Fibroblast of peridontal ligament (primary cell): Measurements from ENCODE around the gene MPLKIP.
"Not testable (repeated sequence)": the region's sequence is repeated elsewhere in the genome, so short reads cannot be mapped to it uniquely, and the experiment has no call there.

ENCODE experiments used
- DNase-seq: peaks from one replicate; pipeline ENCODE4 v3.0.0-alpha.2; 2010; ENCODE audit errors: extremely low read depth

The MPLKIP gene

DNA sequence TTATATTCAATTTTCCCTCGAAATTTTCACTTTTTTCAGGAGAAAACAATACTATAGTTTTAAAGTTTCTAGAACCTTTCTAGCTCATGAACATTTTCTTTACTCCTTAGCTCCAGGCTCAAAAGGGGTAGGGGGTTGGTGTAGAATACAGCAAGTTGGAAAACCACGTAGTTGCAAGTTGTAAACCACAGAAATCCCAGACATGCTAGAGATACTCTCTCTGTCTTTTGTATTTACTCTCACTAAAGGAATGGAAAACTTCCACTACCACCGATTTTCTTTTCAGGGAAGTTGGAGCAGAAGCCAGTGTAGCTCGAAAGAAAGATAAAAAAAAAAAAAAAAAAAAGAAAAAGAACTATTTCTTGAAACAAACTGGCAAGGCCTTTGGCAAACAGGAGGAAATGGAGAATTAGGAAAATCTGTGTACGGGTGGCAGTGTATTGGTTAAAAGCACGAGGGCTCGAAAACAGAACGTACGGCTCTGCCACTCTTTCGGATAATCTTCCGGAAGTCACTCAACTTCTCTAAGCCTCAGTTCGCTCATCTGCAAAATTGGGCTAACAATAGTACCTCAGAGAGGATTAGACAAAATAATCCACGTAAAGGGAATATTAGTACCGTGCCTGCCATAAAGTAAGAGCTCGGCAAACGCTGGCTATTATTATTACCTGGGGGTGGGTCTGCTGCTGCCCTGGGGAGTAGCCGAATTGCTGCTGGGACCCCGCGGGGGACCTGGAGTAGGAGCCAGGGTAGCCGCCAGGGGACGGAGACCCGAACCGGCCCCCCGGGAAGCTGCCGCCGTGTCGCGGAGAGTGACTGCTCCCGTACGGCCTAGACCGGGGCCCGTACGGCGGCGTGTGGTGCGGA, 628 bp downstream of the MPLKIP start:
- DNase-seq: peak; percentile 29

DNA sequence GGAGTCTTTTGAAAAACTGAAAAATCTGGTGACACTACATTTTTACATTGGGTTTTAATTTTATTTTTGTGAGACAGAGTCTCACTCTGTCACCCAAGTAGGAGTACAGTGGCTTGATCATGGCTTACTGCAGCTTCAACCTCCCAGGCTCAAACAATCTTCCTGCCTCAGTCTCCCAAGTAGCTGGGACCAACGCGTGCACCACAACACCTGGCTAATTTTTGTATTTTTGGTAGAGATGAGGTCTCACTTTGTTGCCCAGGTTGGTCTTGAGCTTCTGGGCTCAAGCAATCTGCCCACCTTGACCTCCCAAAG, 11.5 kb downstream of the MPLKIP start:
- DNase-seq: no peak

DNA sequence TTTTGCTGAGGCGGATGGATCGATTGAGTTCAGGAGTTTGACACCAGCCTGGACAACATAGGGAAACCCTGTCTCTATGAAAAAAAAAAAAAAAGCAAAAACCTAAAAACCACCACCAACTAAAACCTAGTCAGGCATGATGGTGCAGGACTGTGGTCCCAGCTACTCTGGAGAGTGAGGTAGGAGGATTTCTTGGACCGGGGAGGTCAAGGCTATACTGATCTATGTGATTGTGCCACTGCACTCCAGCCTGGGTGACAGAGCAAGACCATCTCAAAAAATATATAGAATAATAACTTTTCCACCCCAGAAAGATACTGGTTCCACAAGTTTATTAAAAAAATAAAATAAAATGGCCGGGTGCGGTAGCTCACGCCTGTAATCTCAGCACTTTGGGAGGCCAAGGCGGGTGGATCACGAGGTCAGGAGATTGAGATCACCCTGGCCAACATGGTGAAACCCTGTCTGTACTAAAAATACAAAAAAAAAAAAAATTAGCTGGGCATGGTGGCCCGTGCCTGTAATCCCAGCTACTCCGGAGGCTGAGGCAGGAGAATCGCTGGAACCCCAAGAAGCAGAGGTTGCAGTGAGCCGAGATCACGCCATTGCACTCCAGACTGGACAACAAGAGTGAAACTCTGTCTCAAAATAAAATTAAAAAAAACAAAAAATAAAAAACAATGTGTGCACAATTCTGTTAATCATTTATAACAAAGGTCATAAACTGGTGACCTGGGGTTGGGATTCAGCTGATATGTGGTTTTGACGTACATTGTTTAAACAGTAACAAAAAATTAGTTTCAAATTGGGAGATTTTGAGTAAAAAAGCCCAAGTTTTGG, 12.1 kb downstream of the MPLKIP start:
- DNase-seq: not testable (repeated sequence)

DNA sequence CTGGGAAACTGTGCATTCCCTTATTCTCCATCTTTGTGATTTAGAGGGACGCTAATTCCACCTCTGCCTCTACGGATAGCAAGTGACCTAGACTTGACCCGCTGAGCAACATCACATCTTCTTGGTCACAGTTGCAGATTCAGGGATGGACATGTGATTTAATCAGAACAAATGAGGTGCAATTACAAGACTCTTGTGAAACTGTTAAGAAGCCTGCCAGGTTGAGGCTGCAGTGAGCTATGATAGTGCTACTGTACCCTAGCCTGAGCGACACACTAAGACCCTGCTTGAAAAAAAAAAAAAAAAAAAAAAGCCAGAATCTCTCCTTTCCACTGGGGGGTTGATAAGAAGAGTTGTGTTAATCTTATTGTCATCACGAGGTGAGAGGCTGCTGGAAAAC, 14.4 kb downstream of the MPLKIP start:
- no peak for DNase-seq

DNA sequence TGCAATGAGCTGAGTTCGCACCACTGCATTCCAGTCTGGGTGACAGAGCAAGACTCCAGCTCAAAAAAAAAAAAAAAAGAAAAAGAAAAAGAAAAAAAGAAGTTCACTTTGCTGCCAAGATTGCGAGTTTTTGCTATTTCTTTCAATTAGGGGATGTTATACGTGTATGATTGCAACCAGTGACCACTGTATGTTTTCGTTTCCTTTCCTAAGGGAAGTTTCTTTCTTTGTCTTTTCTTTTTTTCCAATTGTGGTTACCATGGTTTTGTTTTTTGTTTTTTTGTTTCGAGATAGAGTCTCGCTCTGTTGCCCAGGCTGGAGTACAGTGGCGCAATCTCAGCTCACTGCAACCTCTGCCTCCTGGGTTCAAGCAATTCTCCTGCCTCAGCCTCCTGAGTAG, 16.2 kb downstream of the MPLKIP start:
- peak; percentile 5 for DNase-seq

DNA sequence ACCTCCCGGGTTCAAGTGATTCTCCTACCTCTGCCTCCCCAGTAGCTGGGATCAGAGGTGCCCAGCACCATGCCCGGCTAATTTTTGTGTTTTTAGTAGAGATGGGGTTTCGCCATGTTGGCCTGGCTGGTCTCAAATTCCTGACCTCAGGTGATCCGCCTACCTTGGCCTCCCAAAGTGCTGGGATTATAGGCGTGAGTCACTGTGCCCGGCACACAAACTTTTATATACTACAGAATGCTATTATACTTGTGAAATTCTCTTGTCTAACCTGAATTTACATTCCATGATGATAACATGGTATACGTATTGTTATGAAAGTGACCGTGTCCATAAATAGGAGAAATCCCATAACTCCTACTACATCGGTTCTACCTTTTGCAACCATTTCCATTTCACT, 17.2 kb downstream of the MPLKIP start:
- not testable (repeated sequence) for DNase-seq

DNA sequence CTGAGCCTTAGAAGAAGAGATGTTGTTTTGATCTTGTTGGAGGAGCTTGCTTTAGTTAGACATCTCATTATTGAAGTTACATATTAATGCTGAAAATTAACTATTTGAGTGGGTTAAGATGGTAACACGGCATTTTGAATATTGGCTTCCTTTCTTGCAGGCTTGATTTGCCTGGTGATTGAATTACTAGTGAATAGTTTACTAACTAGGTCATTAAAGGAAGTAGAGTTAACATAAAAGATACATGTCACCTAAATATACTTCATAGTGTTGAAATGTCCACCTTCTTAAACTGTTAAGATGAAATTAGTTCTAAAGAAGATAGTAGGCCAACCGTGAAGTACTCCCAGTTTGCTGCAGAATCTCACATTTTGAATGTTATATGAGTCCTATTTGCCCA, 18.5 kb downstream of the MPLKIP start:
- no peak for DNase-seq

DNA sequence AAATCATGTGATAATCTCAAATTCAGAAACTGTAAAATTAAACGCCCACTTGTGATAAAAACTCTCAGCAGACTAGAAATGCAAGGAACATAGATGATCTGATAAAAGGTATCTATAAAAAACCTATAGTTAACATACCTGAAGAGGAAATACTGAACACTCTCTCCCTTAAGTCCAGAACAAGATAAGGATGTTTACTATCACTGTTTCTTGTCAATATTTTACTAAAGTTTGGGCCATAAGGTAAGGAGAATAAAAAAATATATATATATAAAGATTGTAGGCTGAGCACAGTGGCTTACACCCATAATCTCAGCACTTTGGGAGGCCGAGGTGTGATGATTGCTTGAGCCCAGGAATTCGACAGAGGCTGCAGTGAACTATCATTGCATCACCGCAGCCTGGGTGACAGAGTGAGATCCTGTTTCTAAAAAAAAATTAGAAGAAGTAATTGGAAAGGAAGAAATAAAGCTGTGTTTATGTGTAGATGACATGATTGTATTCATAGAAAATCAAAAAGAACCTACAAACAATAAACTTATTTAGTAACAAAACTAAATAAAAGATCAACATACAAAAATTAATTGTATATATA, 28.4 kb downstream of the MPLKIP start:
- DNase-seq: no peak

DNA sequence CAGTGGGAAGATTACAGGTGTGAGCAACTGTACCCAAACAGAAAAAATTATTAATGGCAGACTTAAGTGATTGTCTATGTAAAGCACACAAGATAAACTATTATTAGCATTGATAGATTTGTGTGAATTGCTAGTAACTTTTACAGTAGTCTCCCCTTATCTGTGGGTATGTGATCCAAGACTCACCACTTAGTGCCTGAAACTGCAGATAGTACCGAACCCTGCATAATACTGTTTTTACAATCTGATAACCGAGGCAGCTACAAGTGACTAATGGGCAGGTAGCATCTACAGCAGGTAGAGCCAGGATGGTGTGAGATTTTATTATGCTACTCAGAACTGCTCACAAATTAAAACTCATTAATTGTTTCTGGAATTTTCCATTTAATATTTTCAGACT, 31.5 kb downstream of the MPLKIP start:
- DNase-seq: no peak

DNA sequence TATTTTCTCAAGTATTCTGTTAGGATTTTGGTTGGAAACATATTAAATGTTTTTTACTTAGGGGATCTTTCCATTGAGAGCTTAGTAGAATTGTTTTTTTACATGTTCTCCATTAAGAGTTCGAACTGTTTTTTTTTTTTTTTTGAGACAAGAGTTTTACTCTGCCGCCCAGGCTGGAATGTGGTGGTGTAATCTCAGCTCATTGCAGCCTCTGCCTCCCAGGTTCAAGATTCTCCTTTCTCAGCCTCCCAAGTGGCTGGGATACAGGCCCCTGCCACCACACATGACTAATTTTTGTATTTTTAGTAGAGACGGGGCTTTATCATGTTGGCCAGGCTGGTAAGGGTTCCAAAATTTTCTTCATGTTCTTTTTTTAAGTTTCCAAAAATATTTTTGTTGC, 33.2 kb downstream of the MPLKIP start:
- no peak for DNase-seq

DNA sequence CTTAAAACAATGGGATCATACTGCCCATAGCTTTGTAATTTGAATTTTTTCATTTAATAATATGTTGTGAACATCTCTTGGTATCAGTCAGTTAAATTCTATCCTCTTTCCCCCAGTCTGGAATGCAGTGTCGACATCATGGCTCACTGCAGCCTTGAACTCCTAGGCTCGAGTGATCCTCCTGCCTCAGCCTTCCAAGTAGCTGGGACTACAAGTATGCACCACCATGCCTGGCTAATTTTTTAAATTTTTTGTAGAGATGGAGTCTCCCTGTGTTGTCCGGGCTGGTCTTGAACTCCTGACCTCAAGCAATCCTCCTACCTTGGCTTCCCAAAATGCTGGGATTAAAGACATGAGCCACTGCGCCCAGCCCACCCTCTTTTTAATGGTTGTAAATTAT, 34.6 kb downstream of the MPLKIP start:
- no peak for DNase-seq

DNA sequence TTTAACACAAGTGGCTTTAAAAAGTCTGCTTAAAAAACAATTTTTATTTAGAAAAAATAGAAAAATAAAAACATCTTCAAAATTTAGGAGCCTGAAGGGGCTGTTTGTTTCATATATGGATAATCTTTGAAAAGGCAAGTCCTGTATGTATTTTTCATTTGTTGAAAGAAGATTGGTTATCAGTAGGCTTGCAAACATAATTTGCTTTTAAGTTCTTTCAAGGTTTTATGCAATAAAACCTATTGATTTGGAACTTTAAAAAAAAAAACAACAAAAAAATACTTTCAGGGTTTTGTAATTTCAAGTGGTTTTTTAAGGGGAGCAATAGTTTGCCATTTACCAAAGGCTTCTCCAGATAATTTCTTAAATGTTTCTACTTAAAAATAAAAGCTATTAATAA, 35.6 kb downstream of the MPLKIP start:
- no peak for DNase-seq

DNA sequence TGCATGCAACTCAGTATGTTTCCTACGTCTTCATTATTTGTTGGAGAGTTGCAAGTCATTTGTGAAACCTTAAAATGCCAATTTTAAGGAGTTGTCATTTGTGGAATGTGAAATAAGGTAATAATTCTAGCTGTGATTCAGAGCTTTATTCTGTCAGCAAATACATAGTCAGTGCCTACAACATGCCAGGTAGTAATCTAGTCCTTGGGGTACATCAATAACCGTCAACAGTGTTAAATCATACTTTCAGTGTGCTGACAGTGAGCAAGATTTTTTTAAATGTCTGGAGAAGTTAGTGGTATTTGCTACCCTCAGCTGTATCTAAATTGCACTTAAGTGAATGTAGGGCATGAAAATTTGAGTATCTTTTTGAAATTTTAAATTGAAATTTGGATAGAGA, 36.7 kb downstream of the MPLKIP start:
- no peak for DNase-seq

DNA sequence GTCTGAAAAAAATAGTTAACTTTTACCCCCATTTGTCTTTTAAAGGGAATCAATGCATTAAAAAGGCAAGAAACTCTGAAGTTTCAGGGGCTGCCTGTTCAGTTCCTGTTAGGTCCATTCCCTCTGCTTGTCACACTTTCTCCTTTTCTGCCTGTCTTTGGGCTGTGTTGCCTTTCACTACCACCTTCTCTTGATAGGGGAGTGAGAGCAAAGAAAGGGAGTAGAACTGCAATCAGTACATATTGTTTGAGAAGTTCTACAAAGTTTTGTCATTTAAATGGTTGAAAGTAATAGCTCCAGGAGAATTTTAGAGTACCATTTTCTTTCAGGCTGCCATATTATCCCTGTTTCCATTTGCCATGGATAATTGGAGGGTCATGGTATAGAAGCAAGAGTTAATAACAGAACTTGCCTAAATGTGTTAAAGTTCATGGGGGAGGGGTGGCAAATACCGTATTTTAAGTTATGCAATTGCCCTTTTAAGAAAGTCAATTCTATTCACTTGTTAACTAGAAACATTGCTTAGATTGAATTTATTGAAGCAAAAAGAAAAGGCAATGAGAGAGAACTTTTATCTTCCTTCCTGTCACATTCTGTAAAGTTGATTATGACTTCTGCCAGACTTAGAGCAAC, 38.6 kb downstream of the MPLKIP start:
- DNase-seq: no peak

DNA sequence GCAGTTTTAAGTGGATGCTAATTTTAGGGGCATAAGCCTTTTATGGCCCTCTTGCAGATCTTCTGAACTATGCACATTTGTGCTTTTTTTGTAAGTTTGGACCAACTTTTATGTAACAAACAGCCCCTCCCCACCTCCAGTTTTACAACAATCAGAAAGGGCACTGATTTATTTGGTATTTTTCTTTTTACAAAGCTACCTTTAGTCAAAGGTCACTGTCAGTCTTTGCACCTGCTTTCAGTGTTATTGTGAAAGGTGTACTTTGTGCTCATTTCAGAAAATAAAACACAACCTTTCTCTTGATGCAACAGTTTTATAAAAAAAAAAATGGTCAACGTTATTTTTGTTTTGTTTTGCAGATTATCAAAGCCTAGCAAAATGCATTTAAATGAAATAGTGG, 39.2 kb downstream of the MPLKIP start:
- DNase-seq: no peak

DNA sequence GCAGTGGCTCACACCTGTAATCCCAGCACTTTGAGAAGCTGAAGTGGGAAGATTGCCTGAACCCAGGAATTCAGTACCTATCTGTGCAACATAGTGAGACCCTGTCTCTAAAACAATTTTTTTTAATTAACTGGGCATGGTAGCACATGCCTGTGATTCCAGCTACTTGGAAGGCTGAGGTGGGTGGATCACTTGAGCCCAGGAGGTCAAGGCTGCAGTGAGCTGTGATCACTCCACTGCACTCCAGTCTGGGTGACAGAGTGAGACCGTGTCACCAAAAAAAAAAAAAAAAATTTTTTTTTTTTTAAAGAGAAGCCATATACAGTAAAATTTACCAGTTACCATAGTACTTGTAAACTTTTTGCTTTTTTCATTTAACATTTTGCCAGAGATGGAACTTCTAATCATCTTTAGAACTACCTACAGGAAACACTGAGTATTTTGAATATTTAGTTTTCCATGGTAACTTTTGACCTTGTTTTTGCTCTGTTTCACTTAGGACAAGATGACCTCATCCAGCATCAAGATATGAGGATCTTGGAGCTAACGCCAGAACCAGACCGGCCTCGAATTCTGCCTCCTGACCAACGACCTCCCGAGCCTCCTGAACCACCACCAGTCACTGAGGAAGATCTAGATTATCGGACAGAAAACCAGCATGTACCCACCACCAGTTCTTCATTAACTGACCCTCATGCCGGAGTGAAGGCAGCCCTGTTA, 40.6 kb downstream of the MPLKIP start:
- DNase-seq: no peak

DNA sequence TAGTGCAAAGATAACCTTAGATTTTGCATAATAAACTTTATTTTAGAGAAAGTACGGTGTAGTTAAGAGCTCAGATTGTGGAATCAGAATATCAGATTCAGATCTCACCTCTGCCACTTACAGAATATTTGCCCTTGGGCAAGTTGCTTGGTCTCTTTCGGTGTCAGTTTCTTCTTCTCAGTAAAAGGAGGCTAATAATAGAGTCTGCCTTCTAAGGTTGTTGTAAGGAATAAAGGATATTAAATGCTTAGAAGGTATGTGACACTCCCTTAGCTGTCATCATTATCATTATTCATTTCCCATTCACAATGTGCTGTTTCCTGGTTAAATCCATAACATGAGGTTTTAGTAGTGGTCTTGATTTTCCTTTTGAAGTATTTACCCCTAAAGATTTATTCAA, 42.2 kb downstream of the MPLKIP start:
- no peak for DNase-seq

DNA sequence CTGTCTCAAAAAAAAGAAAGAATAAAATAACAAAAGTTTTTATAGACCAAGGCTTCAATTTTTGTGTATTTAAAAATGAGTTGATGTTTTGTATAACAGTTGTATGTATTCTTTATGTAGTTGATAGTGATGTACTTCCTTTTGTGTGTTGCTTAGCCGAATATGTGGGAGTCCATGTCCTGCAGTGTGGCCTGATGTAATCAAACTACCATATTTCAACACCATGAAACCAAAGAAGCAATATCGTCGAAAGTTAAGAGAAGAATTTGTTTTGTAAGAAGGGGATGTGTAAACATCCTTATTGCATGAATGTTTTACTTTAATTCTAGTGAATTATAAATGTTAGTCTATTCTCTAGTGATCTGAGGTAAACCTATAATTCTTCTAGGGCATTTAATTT, 56.6 kb downstream of the MPLKIP start:
- DNase-seq: peak; percentile 83
